Stimulated activated CD8-positive, alpha-beta memory T cell treated with anti-CD3 and anti-CD28 coated beads, Interleukin-12 subunit alpha, Interleukin-12 subunit beta, amount 100 ng/mL, for 4 hours (primary cell): ENCODE data around the gene TMEM108.

ENCODE experiments used
- DNase-seq: peaks from one replicate; pipeline ENCODE4 v3.0.0-alpha.2; 2020; ENCODE audit warnings: low read depth

TMEM108 gene

DNA sequence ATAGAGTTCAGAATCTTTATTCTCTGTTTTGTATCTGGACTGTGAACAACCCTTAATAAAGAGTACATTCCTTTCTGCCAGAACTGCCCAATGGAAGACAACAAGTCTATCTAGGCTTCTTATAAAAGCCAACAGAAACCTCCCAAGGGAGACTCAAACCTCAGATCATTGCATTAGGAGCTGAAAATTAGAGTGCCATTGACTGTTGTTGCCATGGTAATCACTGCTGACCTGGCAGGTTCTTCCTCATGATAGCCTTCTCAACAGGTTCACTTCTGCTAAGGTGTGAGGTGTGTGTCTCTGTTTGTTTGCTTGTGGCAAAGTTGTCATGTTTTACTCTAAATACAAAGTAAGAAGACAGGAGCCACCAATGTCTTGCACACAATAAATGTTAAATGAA is 79.2 kb downstream of the TMEM108 start:
- no peak for DNase-seq

DNA sequence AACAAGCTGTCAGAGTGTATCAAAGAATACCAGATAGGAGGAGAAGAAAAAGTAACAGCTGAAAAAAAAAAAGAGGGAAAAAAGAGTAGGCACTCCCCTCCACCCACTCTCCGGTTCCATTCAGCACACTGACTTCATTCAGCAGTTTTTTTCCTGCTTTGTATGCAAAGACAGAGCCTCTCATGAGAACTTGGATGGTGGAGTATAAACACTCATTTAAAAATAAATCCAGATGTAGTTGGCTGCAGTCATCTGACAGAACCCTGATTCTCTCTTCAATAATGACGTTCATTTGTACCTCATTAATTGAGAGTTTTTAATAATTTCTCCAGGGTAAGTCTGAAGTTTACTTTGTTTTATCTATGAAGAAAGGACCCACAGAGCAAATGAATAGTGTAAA is 81.0 kb downstream of the TMEM108 start:
- no peak for DNase-seq

DNA sequence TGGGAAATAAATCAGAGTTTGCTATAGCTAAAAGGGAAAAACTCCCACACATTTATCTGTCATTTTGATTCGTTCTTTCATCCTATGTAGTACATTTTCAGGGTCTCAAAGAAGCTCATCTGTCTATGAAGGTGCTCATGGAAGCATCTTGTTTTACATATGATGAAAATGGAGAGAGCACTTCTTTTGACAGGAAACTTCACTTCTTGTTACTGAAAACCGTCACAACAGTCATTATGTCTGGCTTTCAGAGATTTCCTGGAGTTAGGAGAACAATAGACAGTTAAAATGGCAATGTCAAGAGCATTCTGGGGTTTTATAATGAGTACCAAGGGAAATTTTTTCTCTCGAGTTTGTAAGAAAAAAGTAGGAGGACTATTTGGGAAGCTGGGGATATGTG is 83.3 kb downstream of the TMEM108 start:
- DNase-seq, result no peak

GRCh38 chr3:133123636-133124035 is 85.4 kb downstream of the TMEM108 start:
- no peak for DNase-seq

DNA sequence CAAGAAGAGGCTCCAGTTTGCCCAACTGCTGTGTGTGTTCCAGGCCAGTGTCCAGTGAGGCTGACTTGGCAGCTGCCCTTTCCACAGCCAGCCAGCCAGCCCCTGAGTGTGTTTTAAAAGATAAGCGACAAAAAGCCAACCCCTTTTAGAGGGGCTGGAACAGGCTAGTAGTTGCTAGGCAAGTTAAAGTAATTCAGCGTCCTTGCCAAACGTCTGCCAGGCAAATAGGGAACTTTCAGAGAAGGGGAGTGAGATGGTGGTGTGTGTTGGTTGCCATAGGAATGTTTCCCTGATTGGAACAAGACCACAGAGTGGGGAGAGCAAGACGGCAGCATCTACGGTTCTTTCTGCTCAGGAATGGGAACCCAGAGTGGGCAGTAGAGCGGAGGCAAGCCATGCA is 86.3 kb downstream of the TMEM108 start:
- DNase-seq, result no peak

DNA sequence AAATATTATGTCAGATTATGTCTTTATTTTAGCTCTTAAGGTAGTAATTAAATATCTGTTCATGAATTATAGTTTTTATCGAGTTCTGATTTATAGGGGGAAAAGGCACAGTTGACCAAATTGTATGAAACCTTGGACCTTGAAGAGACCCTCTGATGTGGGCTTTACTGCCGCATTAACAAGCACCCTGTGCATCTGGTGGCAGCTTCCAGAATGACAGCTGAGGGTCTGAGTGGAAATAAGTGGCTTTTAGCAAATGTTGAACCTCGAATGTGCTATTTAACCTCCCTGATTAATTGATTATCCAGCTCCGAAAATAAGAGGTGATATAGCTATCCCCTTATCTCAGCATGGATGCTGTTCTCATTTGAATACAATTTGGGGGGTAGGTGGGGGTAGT is 87.0 kb downstream of the TMEM108 start:
- no peak for DNase-seq

DNA sequence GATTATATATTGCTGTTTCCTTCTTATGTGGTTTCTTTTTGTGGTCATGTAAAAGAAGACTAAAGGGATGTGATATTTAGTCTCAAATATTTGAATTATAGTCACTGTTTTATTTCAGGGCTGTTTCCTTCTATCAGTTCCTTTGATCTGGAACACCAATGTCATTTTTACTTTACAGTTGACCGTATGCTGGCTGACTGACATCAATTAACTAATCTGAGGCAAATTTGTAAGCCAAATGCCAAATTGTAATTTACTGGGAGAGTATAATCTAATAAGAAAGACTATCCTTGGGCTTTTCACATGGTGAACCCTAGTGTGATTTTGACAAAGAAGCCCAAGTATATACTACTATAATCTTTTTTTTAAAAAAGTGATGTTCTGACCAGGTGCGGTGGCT is 87.6 kb downstream of the TMEM108 start:
- no peak for DNase-seq

- DNase-seq, result no peak
Measured at GRCh38 chr3:133127381-133127780, 89.2 kb downstream of the TMEM108 start.

GRCh38 chr3:133130168-133130567 is 92.0 kb downstream of the TMEM108 start:
- no peak for DNase-seq

DNA sequence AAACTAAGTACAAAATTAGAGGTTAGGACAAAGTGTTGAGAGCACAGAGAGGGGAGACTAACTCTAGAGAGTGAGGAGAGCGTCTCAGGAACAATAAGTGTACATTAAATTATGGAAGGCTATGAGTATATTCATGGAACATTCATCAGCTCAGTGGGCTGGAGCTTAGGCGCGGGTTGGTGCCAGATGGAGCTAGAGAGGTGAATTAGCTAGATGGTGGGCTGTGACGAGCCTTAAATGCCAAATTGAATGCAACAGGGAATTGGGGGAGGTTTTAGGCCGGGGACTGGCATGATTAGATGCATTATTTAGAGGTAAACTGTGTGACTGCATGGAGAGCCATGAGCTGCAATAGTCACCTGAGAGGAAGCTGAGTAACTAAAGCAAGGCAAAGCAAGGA is 97.1 kb downstream of the TMEM108 start:
- DNase-seq, result no peak

DNA sequence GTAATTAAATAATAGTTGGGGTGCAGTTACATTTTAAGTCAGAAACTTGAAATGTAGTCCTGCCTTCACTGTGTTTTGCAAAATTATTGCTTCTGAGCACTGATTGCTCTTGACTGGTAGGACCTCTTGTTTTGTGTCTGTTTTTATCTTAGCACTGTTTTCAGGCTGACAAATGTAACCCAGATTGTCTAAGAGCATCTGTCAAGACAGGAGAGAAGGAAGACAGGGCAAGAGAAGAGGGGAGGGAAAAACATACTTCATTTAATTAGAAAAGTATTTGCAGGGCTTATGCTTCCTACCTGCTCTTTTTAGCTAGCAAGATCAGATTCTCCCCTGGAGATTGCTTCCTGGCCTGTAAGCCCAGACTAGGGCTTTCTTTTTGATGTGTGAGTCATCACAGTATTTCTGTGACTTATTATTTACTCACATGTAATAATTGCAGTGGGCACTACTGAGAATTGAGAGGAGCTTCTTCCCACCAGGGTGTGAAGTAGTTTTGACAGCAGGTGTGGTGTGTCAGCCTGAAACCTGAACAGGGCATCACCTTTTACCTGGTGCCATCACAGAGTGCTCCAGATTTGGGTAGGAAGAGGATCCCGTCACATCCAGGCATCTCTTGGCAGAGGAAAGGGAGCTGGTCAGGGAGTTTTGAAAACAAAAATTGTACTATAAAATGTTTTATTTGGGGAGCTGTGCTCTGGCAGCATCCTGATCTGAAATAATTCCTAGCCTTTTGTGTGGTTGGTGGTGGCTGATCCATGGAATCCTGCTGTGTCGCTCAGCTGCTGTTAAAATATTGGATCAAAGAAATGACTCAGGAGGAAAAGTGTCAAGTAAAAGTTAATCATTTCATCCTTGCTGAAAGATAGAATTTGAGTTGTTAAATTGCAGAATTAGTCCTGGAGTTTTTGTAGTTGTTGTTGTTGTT is 98.2 kb downstream of the TMEM108 start:
- no peak for DNase-seq

DNA sequence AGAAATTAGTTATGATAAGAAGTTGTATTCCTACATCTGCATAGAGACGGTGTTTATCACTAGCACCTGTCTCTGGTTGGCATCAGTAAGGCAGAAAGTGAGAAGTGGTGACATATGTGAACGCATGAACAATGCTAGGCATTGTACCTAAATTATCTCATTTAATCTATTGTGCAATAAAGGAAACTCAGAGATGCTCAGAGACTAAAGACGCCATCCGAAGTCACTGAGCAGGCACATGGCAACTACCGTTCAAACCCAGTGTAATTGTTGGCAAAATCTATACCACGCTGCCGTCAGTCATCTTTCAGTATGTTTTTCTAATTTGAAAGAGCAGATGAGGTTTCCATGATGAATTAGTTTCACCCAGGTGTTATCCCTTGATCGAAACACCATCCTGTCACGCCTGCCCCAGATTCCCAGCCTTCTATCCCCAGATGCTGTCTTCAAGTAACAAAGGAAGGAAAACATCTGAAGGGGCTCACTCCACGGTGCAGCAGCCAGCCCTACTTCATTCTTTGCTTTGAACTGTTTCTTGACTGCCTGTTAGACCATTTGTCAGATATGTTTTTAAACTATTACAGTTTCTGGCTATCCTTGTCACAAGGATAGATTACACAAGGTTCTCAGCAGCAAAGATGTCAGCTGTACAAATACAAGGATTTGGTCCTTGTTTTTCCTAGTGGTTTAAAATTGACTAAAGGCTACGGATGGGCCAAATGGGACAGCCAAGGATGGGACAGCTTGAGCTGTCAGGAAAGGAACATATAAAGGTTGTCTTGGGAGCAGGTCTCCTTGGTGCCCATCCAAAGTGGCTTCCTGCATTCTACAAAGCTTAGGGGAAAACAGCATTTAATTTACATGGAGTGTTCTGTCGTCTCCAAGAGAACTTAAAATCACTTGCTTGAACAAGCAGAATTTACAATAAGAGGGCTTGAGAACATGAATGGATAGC is 99.1 kb downstream of the TMEM108 start:
- no peak for DNase-seq

- no peak for DNase-seq
Measured at GRCh38 chr3:133138017-133138416, 99.8 kb downstream of the TMEM108 start.

DNA sequence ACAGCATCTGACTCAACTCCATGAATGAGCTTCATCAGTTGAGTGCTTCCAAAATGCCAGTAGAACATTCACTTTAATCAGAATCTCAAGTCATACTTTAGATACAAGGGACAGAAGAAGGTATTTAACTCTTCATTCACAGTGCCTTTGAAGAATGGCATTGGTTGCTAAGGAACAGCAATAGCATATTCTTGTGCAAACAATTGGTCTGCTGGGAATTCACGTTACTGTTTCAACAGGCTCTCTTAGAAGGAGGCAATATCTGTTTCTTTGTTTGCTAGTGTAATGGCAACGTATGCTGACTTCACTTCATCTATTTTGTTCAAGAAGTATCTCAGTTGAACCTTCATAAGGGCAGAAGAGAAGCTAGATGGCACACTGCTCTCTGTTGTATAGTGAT is 113.9 kb downstream of the TMEM108 start:
- DNase-seq, result no peak

GRCh38 chr3:133152681-133153220 is 114.6 kb downstream of the TMEM108 start:
- no peak for DNase-seq

DNA sequence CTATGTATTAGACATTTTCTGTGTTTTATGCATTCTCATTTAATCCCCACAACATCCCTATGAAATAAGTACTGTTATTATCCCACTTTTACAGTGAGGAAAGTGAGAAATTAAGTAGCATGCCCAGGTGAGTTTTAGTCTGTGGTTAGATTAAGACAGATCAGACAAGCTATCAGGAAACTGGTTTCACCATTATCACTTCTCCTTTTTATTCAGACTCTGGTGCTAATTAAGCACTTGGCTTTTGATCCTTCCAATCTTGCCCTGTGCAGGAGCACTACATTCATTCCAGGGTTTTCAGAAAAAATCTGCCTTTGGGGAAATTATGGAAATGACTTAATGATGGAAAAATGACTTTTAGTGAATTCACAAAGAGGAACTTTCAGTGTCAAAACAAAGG is 115.2 kb downstream of the TMEM108 start:
- no peak for DNase-seq

DNA sequence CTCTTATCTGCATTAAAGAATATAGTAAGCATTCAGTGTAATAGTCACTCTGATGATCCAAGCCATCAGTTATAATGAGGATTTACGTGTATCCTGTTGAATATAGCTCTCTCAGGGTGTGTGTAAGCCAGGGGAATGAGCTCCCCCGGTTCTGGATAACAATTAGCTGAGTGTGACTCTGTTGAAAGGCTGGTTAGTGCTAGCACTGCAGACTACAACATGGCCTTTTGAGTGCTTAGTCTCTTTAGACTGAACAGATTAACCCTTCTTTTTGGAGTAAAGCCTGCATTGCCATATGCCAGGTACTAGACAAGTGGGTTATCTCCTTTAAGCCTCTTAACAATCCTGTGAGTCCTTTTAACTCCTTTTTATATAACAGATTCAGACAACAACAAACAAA is 119.5 kb downstream of the TMEM108 start:
- no peak for DNase-seq

DNA sequence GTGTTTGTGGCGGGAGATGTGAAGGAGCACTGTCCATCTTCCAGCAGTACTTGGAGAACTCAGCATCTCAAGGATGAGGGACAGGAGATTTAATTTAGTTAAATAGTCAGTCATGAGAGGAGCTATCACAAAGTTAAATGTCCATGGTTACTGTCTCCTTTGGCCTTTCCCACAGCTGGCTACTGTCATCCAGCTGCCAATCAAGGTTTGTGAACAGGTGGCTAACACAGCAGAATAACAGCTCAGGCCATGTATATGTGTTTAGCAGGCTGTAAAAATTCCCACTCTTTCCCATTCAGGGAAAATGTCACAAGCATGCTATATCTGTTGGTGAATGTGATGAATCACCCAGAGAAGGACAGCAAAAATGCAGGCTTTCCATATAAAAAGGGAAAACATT is 120.5 kb downstream of the TMEM108 start:
- no peak for DNase-seq

- no peak for DNase-seq
Measured at GRCh38 chr3:133159498-133160475, 121.6 kb downstream of the TMEM108 start.

DNA sequence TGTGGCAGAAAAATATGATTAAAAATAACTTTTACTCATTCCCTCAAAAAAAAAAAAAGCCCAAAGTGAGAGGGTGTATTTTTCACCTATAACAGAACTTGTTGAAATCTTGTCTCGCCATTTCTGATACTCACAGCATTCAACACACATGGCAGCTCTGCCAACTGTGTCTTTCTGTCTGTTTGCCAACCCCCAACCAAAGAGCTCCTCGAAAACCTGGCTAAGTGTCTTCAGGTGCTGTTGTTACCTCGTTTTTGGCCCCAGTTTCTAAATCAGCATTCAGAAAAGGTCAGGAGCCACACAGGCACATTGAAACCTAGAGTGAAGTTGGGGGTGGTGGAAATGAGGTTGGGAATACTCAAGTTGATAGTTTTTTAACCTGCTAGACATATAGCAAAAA is 123.5 kb downstream of the TMEM108 start:
- no peak for DNase-seq

- no peak for DNase-seq
Measured at GRCh38 chr3:133162265-133162664, 124.1 kb downstream of the TMEM108 start.
